LoVo (cell line): ENCODE measurements around the gene CBL.

Experiments
- DNase-seq: peaks from one replicate; pipeline ENCODE4 v3.0.0-alpha.2; 2016; ENCODE audit warnings: low spot score

The CBL gene

GRCh38 chr11:119267645-119268044 lies 61.5 kb downstream of the CBL start:
- DNase-seq, result no peak

DNA sequence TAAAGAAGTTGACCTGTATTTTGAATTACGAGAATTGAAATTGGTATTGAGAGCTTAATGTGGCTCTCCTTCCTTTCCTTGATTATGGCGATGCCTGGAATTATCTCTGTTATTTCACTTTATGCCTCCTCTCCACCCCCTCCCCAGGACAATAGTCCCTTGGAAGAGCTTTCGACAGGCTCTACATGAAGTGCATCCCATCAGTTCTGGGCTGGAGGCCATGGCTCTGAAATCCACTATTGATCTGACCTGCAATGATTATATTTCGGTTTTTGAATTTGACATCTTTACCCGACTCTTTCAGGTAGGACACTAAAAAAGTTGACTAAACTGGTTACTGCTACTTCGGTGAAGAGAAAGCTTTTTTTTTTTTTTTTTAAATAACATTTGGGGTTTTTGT lies 67.6 kb downstream of the CBL start:
- no peak for DNase-seq

GRCh38 chr11:119277660-119278059 lies 71.5 kb downstream of the CBL start:
- DNase-seq, result no peak

- no peak for DNase-seq
Observed at GRCh38 chr11:119282495-119282894, 76.4 kb downstream of the CBL start.

GRCh38 chr11:119284344-119285157 lies 78.4 kb downstream of the CBL start:
- peak; percentile 33 for DNase-seq

GRCh38 chr11:119285431-119285830 lies 79.3 kb downstream of the CBL start:
- DNase-seq, result no peak

GRCh38 chr11:119288219-119288618 lies 82.1 kb downstream of the CBL start:
- DNase-seq, result no peak

GRCh38 chr11:119290894-119291497 lies 84.9 kb downstream of the CBL start:
- DNase-seq, result no peak

GRCh38 chr11:119293461-119293860 lies 87.3 kb downstream of the CBL start:
- no peak for DNase-seq

GRCh38 chr11:119295178-119295577 lies 89.0 kb downstream of the CBL start:
- DNase-seq, result no peak

- no peak for DNase-seq
Observed at GRCh38 chr11:119297938-119298337, 91.8 kb downstream of the CBL start.

DNA sequence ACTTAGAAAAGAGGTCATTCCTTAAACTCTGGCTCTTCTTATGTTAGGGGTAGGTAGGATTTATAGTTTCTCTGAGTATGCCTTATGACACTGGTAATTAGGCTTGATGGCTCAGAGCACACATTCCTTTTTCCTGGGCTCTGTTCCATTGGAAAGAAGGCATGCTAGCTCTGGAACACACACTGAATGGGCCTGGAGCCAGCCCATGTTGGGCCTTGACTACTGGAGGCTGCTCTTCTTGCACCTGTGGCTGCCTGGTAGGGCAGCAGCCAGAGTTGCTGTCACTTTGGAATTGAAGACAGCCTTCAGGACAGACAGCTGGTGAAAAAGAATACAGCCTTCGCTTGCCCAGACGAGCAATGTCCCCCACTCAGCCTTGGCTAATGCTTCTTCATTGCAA lies 92.6 kb downstream of the CBL start:
- no peak for DNase-seq

- DNase-seq, result no peak
Observed at GRCh38 chr11:119299416-119299815, 93.3 kb downstream of the CBL start.

DNA sequence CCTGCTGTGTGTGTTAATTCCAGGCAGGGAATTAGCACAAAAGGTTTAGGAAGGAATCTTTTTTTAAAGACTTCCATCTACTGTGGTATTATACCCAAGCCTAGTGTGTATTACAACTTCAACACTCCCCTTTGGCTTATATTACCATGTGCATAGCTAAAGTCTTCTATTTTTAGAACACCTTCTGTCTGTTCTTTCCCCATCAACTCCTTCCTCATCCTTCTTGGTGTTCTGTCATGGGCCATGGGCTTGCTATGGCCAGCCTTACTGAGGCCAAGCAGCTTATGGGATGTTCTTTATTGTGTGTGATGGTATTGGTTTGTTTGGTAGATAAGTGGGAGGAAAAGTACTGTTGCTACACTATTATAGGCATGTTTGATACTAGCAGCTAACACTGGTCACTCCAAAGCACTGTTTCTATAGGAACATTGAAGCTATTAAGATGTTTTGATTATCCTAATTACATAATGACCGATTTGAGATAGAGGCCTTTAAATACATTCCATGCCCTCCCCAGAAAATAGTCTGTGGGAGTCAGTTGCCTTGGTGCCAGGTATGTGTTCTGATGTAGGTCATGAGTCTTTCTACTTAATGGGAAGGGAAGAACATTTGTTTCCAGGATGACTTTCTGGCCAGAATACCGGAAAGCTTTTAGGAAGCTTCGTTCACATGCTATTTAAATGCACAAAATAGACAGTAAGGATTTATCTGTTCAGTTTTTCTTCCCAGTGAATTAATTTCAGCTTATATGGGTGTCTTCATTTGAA lies 94.2 kb downstream of the CBL start:
- no peak for DNase-seq

DNA sequence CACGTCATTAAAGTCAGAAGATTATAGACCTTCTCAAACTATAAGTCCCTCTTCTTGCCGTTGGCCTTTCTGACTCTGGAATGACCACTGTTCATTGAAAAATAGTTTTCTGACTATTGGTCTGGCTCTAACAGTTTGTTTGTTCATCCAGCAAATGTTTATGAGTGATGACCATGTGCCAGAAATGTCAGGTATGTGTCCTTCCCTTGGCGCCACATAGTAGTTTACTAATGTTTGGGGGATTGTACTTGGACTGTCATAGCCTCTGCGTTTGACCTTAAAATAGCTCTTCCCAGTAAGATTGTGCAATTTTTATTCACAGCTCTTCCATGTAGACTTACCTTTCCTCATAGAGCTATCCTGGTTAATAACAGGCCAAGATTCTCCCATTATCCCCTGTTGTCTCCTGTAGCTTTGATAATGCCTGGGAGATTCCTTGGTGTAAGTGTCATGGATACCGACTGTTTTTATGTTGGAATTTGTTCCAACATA lies 97.1 kb downstream of the CBL start:
- no peak for DNase-seq

DNA sequence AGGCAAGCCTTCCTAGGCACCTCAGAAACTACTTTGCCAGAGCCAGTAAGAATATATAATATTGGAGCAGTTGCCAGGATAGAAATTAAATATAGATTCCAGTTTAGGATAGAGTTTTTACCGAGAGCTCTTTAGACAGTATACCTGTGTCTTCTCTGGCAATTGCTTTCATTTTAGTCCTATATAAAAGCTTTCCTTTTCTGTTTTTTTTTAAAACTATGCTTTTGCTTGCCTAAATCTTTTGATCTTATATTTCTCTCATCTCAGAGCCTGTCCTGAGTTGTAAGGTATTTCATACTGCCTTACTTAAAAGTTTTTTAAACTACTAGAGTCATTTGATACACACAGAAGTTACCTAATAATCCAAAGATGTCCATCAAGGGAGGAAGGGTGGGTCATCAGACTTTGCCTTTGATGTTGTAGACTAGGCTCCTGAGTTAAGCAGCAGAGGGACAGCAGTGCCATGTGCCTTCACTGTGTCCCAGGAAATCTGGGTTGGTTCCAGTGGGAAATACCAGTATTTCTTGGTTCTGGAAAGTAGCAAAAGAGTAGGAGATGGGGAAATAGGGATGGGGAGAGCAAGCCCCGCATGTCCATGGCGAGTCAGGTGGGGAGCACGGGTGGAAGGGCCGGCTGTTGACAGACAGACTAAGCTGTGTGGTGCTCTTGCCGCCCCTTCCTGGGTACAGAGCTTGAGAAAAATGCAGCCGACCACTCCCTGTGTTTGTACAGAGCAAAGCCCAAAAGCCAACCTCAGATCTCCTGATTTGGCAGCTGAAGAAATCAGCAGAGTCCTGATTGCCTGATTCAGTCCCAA lies 99.6 kb downstream of the CBL start:
- no peak for DNase-seq

- no peak for DNase-seq
Observed at GRCh38 chr11:119306373-119306890, 100.3 kb downstream of the CBL start.

DNA sequence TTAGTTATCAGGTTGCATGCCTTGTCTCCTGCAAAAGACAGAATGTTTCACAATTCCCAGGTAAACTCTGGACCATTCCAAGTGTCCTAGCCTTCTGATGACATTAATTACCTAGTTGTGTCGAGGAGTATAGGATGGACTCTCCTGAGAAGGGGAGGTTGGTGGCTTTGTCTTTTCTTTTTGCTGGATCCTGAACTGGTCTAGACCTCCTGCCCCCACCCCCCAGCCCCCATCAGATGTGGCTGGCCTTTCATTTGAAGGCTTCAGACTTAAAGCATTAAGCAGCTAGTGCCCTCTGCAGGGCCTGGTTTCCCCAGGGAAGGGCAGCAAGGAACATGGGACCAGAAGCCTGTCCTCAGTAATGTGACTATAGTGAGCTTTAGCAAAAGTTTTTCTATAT lies 101.1 kb downstream of the CBL start:
- no peak for DNase-seq

DNA sequence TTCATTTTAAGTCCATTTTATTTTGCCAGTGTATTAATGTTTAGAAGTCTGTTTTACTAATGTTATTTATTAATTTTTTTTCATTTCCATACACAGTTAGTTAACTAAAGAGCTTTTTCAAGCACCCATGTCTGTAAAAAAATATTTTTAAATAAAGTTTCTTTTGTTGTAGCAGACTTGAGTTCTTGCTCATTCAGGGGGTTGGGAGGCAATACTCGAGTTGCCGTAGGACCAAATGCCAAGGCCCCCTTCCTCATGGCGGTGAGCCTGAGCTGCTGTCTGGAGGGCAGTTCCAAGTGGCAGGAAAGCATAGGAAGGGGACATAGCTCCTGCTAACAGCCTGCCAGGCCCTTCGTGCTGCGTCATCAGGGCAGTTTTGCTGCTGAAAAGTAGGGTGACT lies 101.8 kb downstream of the CBL start:
- DNase-seq, result no peak

DNA sequence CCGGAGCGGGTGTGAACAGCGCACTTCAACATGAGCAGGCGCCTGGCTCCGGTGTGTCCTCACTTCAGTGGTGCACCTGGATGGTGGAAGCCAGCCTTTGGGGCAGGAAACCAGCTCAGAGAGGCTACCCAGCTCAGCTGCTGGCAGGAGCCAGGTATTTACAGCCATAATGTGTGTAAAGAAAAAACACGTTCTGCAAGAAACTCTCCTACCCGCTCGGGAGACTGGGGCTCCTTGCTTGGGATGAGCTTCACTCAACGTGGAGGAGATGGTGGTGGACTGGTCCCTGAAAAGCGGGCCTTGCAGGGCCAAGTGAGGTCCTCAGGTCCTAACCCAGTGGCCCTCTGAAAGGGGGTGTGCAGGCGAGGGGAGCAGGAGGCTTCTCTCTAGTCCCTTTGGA lies 103.3 kb downstream of the CBL start:
- no peak for DNase-seq

DNA sequence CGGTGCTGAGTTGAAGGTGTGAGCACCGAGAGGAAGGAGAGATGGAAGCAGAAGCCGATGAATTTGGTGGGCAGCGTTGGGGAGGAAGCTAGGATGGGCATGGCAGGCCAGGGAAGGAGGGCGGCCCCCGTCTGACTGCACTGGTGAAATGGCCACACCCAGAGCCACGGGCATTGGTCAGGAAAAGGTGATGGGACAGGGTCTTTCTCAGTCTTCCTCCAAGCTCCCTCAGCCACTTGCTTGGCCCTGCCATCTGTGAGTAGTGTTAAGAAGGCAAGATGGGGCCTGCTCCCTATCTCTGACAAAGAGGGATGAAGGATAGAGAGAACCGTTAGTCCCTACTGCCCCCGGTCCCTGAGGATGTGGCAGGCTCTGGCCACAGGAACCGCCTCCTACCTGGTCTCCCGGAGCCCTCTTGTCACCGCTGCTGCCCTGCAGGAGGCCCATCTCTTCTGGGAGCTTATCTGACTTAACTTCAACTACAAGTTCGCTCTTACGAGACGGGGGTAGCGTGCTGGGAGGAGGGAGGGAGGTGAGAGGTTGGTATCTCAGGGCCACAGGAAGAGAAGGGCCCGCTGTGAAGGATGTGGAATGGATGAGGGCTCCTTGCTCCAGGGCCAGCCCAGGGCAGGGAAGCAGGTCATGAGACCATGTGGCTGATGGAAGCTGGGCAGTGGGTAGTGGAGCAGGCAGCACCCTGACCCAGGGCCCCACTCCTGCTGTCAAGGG lies 104.0 kb downstream of the CBL start:
- no peak for DNase-seq
